Measurements from ENCODE around the gene XRCC1.

DNA sequence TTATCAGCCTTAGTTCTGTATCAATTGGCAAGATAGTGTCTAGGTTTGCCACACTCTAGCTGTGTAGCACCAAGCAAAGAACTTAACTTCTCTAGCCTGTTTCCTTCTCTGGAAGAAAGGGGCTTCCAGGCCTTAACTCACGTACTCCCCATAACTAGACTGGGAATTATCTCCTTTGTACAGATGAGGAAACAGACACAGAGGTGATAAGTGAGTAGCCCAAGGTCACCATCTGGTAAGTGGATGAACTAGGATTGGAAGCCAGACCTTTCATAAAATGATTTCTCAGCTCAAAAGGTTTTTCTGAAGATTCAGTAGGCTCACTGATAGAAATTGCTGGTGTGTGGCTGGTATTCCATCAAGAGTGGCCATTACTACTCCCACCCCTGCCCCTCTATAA is 41.0 kb upstream of the XRCC1 start:
- TF ChIP-seq, protein P1, sequence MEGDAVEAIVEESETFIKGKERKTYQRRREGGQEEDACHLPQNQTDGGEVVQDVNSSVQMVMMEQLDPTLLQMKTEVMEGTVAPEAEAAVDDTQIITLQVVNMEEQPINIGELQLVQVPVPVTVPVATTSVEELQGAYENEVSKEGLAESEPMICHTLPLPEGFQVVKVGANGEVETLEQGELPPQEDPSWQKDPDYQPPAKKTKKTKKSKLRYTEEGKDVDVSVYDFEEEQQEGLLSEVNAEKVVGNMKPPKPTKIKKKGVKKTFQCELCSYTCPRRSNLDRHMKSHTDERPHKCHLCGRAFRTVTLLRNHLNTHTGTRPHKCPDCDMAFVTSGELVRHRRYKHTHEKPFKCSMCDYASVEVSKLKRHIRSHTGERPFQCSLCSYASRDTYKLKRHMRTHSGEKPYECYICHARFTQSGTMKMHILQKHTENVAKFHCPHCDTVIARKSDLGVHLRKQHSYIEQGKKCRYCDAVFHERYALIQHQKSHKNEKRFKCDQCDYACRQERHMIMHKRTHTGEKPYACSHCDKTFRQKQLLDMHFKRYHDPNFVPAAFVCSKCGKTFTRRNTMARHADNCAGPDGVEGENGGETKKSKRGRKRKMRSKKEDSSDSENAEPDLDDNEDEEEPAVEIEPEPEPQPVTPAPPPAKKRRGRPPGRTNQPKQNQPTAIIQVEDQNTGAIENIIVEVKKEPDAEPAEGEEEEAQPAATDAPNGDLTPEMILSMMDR (IDR thresholded peaks at IDR 0.05) = no peak
- no peak for TF ChIP-seq EP300 (IDR thresholded peaks at IDR 0.05)
- TF ChIP-seq POLR2AphosphoS5 (IDR thresholded peaks at IDR 0.05) = no peak
